GM21717 (cell line): Measurements from ENCODE around the gene ATP8A1.
"Not testable (repeated sequence)": the region's sequence is repeated elsewhere in the genome, so short reads cannot be mapped to it uniquely, and the experiment has no call there.

Source experiments
- ATAC-seq: cut with Tn5 transposase; IDR thresholded peaks from one replicate; pipeline ENCODE4 v1.9.1; 2021; ENCODE audit warnings: mild to moderate bottlenecking, moderate library complexity; ENCODE audit not compliant: unreplicated experiment

The ATP8A1 gene

DNA sequence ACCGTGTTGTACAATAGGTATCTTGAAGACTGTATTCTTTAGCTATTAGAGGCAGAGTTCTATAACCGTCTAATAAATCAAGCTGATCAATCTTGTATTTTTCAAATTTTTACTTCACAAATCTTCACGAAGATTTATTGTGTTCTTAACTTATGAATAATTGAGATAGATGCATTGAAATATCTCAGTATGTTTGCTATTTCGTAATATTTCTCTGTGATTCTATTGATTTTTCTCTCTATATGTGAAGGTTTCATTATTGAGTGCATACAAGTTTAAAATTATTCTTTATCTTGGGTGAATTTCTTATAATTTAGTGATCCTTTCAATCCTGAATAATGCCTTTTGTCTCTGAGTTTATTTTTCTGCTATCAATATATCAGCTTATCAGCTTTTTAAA is 279.4 kb downstream of the ATP8A1 start:
- no peak for ATAC-seq

DNA sequence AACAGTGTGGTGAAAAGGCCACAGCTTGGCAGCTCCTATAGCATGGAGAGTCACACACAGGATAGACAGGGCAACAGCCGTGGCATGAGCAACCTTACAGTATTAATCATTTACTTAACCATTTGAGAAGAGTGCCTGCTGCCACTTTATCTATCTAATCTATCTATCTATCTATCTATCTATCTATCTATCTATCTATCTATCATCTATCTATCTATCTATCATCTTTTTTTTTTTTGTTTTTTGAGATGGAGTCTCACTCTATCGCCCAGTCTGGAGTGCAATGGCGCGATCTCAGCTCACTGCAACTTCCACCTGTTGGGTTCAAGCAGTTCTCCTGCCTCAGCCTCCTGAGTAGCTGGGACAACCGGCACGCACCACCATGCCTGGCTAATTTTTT is 284.6 kb downstream of the ATP8A1 start:
- not testable (repeated sequence) for ATAC-seq

DNA sequence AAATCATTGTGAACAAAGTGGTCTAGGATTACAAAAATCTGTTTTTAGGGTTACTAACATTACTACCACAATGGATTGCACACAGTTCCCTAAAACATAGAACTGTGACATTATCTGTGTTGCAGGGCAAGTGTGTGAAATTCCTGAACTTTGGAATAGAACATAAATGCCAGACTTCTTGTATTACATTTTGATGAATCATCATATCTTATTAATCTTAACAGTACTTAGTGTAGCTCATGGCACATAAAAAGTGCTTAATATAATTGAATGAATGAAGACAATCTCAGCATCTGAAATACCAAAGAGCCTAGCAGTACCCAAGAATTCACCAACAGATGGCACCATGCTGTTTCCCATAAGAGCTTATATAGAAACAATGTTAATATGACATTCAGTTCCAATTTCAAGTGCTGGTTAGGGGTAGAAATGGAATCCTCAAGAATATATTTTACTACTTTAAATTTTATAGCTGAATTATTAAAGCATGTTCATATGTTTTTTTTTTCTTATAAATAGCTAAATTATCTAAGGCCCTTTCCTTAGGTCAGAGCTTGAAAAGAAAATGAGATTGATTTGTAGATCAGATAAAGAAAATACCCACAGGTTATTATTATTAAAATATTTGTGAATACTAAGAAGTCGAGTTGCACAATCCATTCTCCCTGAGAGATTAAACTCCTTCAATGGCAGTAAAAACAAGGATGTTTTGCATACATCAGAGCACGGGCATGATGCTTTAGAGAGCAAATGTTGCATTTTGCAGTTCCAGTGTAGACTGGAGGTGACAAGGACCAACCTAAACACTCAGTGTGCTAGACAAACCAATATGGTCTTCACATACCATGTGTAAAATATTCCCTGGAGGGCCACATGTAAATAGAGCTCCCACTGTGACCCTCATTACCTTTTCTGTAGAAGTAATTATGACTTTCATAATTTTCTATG is 285.3 kb downstream of the ATP8A1 start:
- ATAC-seq: peak; percentile 47

DNA sequence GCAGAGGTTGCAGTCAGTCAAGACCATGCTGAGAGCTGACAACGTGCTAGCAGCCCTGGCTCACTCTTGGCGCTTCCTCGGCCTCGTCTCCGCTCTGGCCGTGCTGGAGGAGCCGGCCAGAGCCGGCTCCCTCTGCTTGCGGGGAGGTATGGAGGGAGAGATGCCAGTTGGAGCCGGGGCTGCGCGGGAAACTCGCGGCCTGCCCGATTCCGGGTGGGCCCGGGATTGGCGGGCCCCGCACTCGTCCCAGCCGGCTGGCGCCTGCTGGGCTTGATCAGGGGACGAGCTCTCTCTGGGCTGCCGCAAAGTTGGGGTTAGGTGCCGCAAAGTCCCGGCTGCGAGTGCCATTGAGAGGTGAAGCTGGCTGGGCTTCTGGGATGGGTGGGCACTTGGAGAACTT is 287.4 kb downstream of the ATP8A1 start:
- no peak for ATAC-seq

DNA sequence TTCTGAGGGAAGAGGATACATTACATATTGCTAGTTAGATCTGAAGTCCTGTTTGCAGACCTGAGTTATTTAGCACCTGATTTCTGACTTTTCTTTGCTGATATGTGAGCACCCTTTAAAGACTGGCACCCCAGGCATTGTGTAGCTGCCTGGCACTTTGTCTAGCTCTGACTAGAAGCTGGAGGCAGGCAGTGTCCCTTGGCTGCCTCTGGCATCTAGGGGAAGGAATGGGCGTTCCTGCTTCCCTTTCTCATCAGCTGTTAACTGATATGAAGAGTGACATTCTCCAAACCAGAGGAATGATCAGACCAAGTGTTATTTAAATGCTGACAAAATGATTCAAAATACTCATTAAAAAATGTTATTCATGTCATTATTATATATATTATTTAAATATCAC is 289.9 kb downstream of the ATP8A1 start:
- no peak for ATAC-seq

DNA sequence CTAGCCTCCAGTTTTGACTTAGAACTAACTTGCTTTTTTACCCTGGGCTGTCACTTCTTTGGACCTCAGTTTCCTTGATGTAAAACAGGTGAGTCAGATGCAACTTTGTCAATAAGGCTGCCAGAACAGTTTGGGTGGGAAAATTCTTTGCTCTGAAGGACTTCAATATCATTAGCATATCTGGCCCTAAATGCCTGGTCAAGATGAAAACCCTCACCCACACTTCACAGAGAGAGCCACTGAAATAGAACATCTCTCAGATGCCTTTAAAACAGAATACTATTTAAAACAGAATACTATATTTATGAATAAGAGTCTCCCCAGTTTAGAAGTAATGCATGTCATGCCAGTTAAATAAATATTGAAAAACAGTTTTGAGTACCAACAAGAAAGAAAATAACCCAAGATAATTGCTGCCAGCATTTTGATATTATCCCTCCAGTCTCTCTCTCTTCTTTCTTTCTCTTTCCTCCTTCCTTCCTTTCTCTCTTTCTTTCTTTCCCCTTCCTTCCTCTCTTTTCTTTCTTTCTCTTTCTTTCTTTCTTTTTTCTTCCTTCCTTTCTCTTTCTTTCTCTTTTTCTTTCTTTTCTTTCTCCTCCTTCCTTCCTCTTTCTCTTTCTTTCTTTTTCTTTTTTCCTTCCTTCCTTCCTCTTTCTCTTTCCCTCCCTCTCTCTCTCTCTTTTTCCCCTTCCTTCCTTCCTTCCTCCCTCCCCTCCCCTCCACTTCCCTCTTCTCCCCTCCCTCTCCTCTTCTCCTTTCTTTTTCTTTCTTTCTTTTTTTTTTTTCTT is 292.4 kb downstream of the ATP8A1 start:
- ATAC-seq: no peak

DNA sequence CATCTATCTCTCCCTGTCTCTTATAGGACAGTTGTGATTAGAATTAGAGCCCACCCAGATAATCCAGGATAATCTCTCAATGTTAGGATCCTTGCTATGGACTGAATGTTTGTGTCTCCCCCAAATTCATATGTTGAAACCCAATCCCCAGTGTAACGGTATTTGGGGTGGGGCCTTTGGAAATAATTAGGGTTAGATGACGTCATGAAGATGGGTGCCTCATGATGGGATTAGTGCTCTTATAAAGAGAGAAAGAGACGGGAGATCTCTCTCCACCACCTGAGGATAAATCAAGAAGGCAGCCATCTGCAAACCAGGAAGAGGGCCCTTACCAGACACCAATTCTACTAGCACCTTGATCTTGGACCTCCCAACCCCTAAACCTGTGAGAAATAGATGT is 293.3 kb downstream of the ATP8A1 start:
- ATAC-seq: no peak

DNA sequence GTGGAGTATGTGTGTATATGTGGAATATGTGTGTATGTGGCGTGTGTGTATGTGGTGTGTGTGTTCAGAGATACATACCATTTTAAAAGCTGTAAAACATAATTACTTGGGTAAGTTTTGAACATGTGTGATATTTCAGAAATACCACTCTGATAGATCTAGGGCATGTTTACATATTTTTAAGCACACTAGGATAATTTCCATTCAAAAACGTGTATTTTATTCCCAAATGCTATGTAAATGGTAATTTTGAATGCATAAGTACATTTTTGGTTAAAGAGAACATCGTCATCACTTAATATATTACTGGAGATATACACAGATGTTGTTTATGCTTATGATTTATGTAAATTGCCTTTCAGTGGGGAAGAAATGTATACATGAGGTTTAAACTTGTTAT is 294.3 kb downstream of the ATP8A1 start:
- no peak for ATAC-seq

DNA sequence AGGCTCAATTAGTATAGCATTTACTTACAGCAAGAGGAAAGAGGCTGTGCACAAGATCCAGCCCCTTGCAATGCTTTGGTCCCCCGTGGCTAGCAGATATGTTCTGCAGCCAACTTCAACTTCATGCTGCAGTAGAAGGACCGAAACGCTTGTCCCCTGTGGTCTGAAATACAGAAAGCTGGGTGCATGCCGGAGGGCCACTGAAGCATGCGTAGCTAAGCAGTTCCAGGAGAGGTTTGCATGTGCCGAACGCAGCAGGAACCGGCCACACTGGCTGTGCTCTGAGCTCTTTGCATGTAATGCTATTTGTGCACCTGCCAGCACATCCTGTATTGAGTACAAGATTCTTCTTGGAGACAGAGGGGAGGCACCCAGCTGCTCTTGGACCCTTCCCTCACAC is 295.4 kb downstream of the ATP8A1 start:
- no peak for ATAC-seq

DNA sequence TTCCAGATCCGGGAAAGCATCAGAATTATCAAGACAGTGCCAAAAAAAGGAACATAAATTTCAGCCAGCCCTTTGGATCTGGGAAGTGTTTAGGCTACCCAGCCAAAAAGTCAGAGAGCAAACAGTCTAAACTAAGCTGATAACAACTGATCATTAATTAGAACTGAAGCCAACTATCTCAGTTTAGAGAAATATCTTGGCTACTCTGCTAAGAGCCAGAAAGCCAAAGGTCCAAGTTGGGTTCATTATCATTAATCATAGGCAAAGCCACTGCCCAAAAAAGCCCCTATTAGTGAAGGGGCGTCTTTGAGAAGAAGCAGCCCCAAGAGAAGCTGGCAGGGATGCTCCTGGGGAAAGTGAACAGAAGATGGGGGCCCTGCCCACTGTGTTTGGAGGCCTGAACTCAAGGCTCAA is 296.6 kb downstream of the ATP8A1 start:
- no peak for ATAC-seq

DNA sequence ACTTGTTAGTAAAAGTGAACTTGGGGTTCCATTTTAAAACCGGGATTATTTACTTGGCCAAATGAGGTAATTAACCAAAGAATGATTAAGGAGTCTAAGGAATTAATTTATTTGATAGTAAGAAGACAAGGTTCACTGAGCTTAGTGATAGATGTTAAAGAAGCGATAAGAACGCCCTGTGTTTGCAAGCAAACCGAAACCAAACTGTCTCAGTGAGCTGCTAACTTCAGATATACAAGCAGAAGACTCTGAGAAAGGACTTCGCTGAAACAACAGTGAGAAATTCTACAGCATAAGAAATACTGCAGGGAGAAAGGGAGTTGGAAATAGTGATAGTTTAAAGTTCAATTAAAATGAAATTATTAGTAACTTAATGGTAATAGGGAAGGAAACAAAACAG is 297.2 kb downstream of the ATP8A1 start:
- no peak for ATAC-seq
